Sigmoid colon (tissue), 4 donors: Measurements from ENCODE around the gene PRSS1.

ENCODE experiments used
- CTCF ChIP-seq, 4 experiments: fragments of 450-650 bp in 3 of 4; fragments of 200-600 bp in 1 of 4; IDR thresholded peaks; one replicate each; pipeline ENCODE4 v1.5.1; 2016 to 2019; ENCODE audit warnings: antibody characterized with exemption in 4 of 4, mild to moderate bottlenecking in 3 of 4, moderate library complexity in 2 of 4
- EP300 ChIP-seq, 4 donors: sonication (generic); formaldehyde crosslinking; IDR thresholded peaks; one replicate each; pipeline ENCODE4 v1.6.1; 2017; ENCODE audit warnings: antibody characterized with exemption in 4 of 4
- POLR2A ChIP-seq, 2 donors: fragments of 450-650 bp; IDR thresholded peaks; one replicate each; pipeline ENCODE4 v1.6.1; 2016; ENCODE audit warnings: antibody characterized with exemption in 2 of 2, mild to moderate bottlenecking in 2 of 2, moderate library complexity in 2 of 2

- no peak for TF ChIP-seq CTCF (IDR thresholded peaks at IDR 0.05)
- no peak for TF ChIP-seq EP300 (IDR thresholded peaks at IDR 0.05)
- no peak for TF ChIP-seq POLR2A (IDR thresholded peaks at IDR 0.05)
Measured at GRCh38 chr7:142798451-142799436, 49.5 kb downstream of the PRSS1 start.
